OCI-LY1 (cell line): ENCODE data around the gene PLEKHH1.
"Not testable (repeated sequence)": the region's sequence is repeated elsewhere in the genome, so short reads cannot be mapped to it uniquely, and the experiment has no call there.

Experiments
- H2AFZ ChIP-seq: fragments of 200-600 bp; sonication (generic), shearing (Covaris generic); 2 replicates; pipeline ENCODE4 v1.6.0; 2014; ENCODE audit warnings: antibody characterized with exemption, mild to moderate bottlenecking, low read length
- H3F3A ChIP-seq: fragments of 200-600 bp; sonication (generic), shearing (Covaris generic); 2 replicates; pipeline ENCODE4 v1.6.0; 2014; ENCODE audit warnings: mild to moderate bottlenecking, antibody characterized with exemption, low read length, moderate library complexity; ENCODE audit not compliant: insufficient read depth
- H3K27ac ChIP-seq: fragments of 200-600 bp; sonication (generic); 2 replicates; pipeline ENCODE4 v1.5.1; 2014; ENCODE audit warnings: low read length, mixed run types, mild to moderate bottlenecking, low read depth; ENCODE audit not compliant: poor library complexity, severe bottlenecking
- H3K27me3 ChIP-seq: fragments of 200-600 bp; sonication (generic); 2 replicates; pipeline ENCODE4 v1.6.0; 2014; ENCODE audit warnings: antibody characterized with exemption, mild to moderate bottlenecking, low read length, moderate library complexity; ENCODE audit not compliant: insufficient read depth
- H3K36me3 ChIP-seq: fragments of 200-600 bp; sonication (generic); 2 replicates; pipeline ENCODE4 v1.6.1; 2014; ENCODE audit warnings: mild to moderate bottlenecking, antibody characterized with exemption, low read length, moderate library complexity, mixed read lengths; ENCODE audit not compliant: insufficient read depth
- H3K4me1 ChIP-seq: fragments of 200-600 bp; sonication (generic); 2 replicates; pipeline ENCODE4 v1.5.1; 2014; ENCODE audit warnings: mild to moderate bottlenecking, low read length, moderate library complexity; ENCODE audit not compliant: insufficient read depth, severe bottlenecking
- H3K4me2 ChIP-seq: fragments of 200-600 bp; sonication (generic), shearing (Covaris generic); 2 replicates; pipeline ENCODE4 v1.6.1; 2014; ENCODE audit warnings: low read length
- H3K4me3 ChIP-seq: fragments of 200-600 bp; sonication (generic); 2 replicates; pipeline ENCODE4 v1.5.1; 2014; ENCODE audit warnings: low read length, low read depth, mild to moderate bottlenecking, mixed read lengths; ENCODE audit not compliant: poor library complexity, severe bottlenecking
- H3K79me2 ChIP-seq: fragments of 200-600 bp; shearing (Covaris generic); 2 replicates; pipeline ENCODE4 v1.6.1; 2016; ENCODE audit warnings: mixed run types, low read length, mixed read lengths; ENCODE audit not compliant: insufficient read depth
- H3K9ac ChIP-seq: fragments of 200-600 bp; sonication (generic), shearing (Covaris generic); 2 replicates; pipeline ENCODE4 v1.6.1; 2014; ENCODE audit warnings: mild to moderate bottlenecking, low read length, mixed read lengths
- H3K9me2 ChIP-seq: fragments of 200-600 bp; sonication (generic), shearing (Covaris generic); 2 replicates; pipeline ENCODE4 v1.6.1; 2014; ENCODE audit warnings: low read depth, mild to moderate bottlenecking, low read length, mixed read lengths
- H3K9me3 ChIP-seq: fragments of 200-600 bp; shearing (Covaris generic); 2 replicates; pipeline ENCODE4 v1.6.1; 2014; ENCODE audit warnings: low read length, mixed read lengths
- H4K20me1 ChIP-seq: fragments of 200-600 bp; sonication (generic), shearing (Covaris generic); 2 replicates; pipeline ENCODE4 v1.6.0; 2016; ENCODE audit warnings: mild to moderate bottlenecking, low read length; ENCODE audit not compliant: insufficient read depth
- EZH2 ChIP-seq: fragments of 200-600 bp; sonication (generic), shearing (Covaris generic); IDR thresholded peaks from 2 replicates; pipeline ENCODE4 v1.8.0; 2017; ENCODE audit warnings: borderline replicate concordance, mixed run types, mild to moderate bottlenecking, antibody characterized with exemption, low read length, moderate library complexity, mixed read lengths
- TF ChIP-seq, protein P1 (sequence below): fragments of 200-600 bp; sonication (generic), shearing (Covaris generic); IDR thresholded peaks from 2 replicates; pipeline ENCODE4 v1.5.1; 2017; ENCODE audit warnings: mild to moderate bottlenecking, antibody characterized with exemption, low read length, moderate library complexity, mixed read lengths

PLEKHH1 gene

GRCh38 chr14:67599698-67600561 is 66.8 kb downstream of the PLEKHH1 start, which contains the start of gene PIGH:
TSS of gene PIGH (minus strand) at chr14:67600268. CDS start at chr14:67600203, 65 bp downstream.
- Histone ChIP-seq H3K4me3 (peak within 1 kb of the TSS; percentile 96), H3K27me3 (no peaks in the 10 kb centered on the region)

GRCh38 chr14:67600562-67600974 is 67.5 kb downstream of the PLEKHH1 start:
- not testable (repeated sequence) for H3K9me3 ChIP-seq

More at GRCh38 chr14:67599698-67600561, 66.8 kb downstream of the PLEKHH1 start, which contains the start of gene PIGH:
- Histone ChIP-seq H3K9me2 (no peaks in the 10 kb centered on the region), H3K9me3 (0 out of 2 replicates have a peak, but pooled peaks cover 2% of the 10 kb centered on the region), H3K36me3 (peaks cover 11% of the 10 kb centered on the region), H3F3A (no peaks in the 10 kb centered on the region), H2AFZ (0 out of 2 replicates have a peak within 1 kb of the TSS, but pooled peaks have one; percentile 64), H3K27ac (peak within 1 kb of the TSS; percentile 34), H3K4me1 (peaks cover 33% of the 10 kb centered on the region), H3K9ac (peak within 1 kb of the TSS; percentile 96), H4K20me1 (no peaks in the 10 kb centered on the region), H3K4me2 (peak within 1 kb of the TSS; percentile 99), H3K79me2 (peaks cover 11% of the 10 kb centered on the region)
- TF ChIP-seq, protein P1, sequence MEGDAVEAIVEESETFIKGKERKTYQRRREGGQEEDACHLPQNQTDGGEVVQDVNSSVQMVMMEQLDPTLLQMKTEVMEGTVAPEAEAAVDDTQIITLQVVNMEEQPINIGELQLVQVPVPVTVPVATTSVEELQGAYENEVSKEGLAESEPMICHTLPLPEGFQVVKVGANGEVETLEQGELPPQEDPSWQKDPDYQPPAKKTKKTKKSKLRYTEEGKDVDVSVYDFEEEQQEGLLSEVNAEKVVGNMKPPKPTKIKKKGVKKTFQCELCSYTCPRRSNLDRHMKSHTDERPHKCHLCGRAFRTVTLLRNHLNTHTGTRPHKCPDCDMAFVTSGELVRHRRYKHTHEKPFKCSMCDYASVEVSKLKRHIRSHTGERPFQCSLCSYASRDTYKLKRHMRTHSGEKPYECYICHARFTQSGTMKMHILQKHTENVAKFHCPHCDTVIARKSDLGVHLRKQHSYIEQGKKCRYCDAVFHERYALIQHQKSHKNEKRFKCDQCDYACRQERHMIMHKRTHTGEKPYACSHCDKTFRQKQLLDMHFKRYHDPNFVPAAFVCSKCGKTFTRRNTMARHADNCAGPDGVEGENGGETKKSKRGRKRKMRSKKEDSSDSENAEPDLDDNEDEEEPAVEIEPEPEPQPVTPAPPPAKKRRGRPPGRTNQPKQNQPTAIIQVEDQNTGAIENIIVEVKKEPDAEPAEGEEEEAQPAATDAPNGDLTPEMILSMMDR = peak; percentile 54
- no peak for TF ChIP-seq EZH2

GRCh38 chr14:67602076-67602475 is 69.0 kb downstream of the PLEKHH1 start:
- Histone ChIP-seq H3F3A (no peaks in the 10 kb centered on the region), H3K4me2 (peak overlapping the region; percentile 54; the same call in 1 of the 2 replicates), H3K4me3 (no peak overlapping the region), H3K79me2 (peaks cover 11% of the 10 kb centered on the region), H3K9me3 (0 out of 2 replicates have a peak, but pooled peaks cover 2% of the 10 kb centered on the region), H3K36me3 (no peaks in the 10 kb centered on the region), H3K27ac (peak overlapping the region; percentile 13), H3K4me1 (peaks cover 33% of the 10 kb centered on the region), H3K9ac (no peak overlapping the region), H4K20me1 (no peaks in the 10 kb centered on the region), H2AFZ (peak overlapping the region; percentile 94; the same call in 1 of the 2 replicates), H3K27me3 (no peaks in the 10 kb centered on the region), H3K9me2 (no peaks in the 10 kb centered on the region)
- TF ChIP-seq, protein P1 = no peak
- no peak for TF ChIP-seq EZH2

More at GRCh38 chr14:67600562-67600974, 67.5 kb downstream of the PLEKHH1 start:
- peaks cover 11% of the 10 kb centered on the region for H3K79me2 ChIP-seq
- H3K36me3 ChIP-seq, H3F3A ChIP-seq, H2AFZ ChIP-seq, H3K9me2 ChIP-seq, H4K20me1 ChIP-seq, H3K27me3 ChIP-seq, H3K9ac ChIP-seq: not testable (repeated sequence)
- peak overlapping the region; percentile 16 for H3K27ac ChIP-seq
- peaks cover 33% of the 10 kb centered on the region for H3K4me1 ChIP-seq
- peak overlapping the region; percentile 96 for H3K4me3 ChIP-seq
- H3K4me2 ChIP-seq = peak overlapping the region; percentile 99
